Cardiac muscle cell (in vitro differentiated cells and primary cell): ENCODE measurements around the gene ZNF582. TPM values are rescaled to one million over a fixed set of nuclear protein-coding genes. Genes with fewer than 3 reads are reported as not detected.
A peak's percentile ranks its signal among the peaks of the same experiment; 100 is the strongest.

Experiments
- DNase-seq, 2 donors: peaks; one replicate each; pipeline versions ENCODE4 v3.0.0 to v3.0.0-alpha.2; 2010 to 2017; ENCODE audit warnings: low read depth in 1 of 2, low spot score in 1 of 2
- H3K27ac ChIP-seq: fragments of 200-600 bp; sonication (generic); 2 replicates; pipeline ENCODE4 v1.5.1; 2016
- H3K27me3 ChIP-seq: fragments of 200-600 bp; sonication (generic); 2 replicates; pipeline ENCODE4 v1.6.0; 2016; ENCODE audit warnings: control low read depth
- H3K36me3 ChIP-seq: fragments of 200-600 bp; sonication (generic); 2 replicates; pipeline ENCODE4 v1.5.1; 2016; ENCODE audit warnings: control low read depth
- H3K4me1 ChIP-seq: fragments of 200-600 bp; sonication (generic); 2 replicates; pipeline ENCODE4 v1.8.1; 2017; ENCODE audit warnings: low read depth, mild to moderate bottlenecking, mixed run types
- H3K4me3 ChIP-seq: fragments of 200-600 bp; sonication (generic); 2 replicates; pipeline ENCODE4 v1.5.1; 2016; ENCODE audit warnings: mild to moderate bottlenecking
- H3K9me3 ChIP-seq: fragments of 200-600 bp; sonication (generic); 2 replicates; pipeline ENCODE4 v1.5.1; 2017; ENCODE audit warnings: low read depth, mild to moderate bottlenecking, control low read depth
- polyA plus RNA-seq: library from polyadenylated mRNA; unstranded; fragments of >200 nt; fragmentation: Nextera tagmentation; extraction: Ambion mirVana; gene quantifications from 2 replicates; pipeline ENCODE4 v1.2.1, GENCODE V29; 2016
- total RNA-seq: library from RNA; depleted of rRNA; stranded (reverse); fragments of >200 nt; gene quantifications from 2 replicates; pipeline ENCODE4 v1.2.3, GENCODE V29; 2016
- TF ChIP-seq, protein P1 (sequence below): IDR thresholded peaks from 2 replicates; pipeline ENCODE4 v1.5.1; 2012; ENCODE audit warnings: low read depth, mild to moderate bottlenecking, low read length

ZNF582 gene
- total and polyA plus RNA-seq, 2 experiments from 2014 or later = 10.1 to 17.7 TPM

DNA sequence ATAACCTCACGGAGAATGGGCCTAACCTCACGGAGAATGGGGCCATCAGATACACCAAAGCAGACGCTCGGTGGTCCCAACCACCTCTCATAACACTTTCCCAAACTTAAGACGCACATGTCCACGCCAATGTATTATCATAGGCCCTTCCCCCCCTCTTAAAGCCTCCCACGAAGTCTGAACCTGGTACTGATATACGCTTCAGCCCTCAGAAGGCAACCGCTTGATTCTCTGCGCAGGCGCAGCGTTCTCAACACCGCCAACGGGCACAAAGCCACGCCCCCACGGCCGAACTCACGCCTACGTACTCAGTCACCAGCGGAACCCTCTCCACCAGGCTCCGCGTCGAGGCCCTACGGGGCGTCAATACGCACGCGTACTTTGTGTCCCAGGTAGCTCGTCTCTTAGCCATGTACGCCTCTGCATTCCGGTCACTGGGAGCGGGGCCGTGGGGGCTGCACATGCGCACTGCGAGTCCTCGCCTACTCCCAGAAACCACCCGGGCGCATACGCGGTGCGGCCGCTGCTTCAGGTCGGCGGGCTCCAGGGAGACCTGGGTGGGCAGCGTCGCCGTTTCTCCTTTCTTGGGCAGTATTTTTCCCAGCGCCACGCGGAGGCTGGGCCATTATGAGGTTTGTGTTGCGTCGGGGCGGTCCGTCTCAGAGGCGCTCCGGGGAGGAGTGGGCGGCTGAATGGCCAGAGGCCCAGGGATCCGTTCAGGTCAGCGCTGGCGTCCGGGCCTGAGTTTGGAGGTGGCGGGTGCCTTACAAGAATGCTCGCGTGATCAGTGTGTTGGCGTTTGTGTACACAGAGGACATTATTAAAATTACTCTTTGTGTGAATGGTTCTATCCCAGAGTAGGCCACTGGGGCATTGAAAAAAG lies 25.3 kb downstream of the ZNF582 start:
- Histone ChIP-seq H3K27ac (peak overlapping the region; percentile 96), H3K4me3 (peak overlapping the region; percentile 61)

DNA sequence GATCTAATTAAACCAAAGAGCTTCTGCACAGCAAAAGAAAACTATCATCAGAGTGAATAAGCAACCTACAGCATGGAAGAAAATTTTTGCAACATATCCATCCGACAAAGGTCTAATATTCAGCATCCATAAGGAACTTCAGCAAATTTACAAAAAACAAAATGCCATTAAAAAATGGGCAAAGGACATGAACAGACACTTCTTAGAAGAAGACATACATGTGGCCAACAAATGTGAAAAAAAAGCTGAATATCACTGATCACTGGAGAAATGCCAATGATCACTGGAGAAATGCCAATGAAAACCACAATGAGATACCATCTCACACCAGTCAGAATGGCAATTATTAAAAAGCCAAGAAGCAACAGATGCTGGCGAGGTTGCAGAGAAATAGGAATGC lies 32.5 kb downstream of the ZNF582 start:
- H3K27me3 ChIP-seq = no peaks in the 10 kb centered on the region
- DNase-seq = no peak
- H3K27ac ChIP-seq = no peak overlapping the region
- TF ChIP-seq, protein P1, sequence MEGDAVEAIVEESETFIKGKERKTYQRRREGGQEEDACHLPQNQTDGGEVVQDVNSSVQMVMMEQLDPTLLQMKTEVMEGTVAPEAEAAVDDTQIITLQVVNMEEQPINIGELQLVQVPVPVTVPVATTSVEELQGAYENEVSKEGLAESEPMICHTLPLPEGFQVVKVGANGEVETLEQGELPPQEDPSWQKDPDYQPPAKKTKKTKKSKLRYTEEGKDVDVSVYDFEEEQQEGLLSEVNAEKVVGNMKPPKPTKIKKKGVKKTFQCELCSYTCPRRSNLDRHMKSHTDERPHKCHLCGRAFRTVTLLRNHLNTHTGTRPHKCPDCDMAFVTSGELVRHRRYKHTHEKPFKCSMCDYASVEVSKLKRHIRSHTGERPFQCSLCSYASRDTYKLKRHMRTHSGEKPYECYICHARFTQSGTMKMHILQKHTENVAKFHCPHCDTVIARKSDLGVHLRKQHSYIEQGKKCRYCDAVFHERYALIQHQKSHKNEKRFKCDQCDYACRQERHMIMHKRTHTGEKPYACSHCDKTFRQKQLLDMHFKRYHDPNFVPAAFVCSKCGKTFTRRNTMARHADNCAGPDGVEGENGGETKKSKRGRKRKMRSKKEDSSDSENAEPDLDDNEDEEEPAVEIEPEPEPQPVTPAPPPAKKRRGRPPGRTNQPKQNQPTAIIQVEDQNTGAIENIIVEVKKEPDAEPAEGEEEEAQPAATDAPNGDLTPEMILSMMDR = no peak
- no peak overlapping the region for H3K4me3 ChIP-seq
- H3K4me1 ChIP-seq = no peaks in the 10 kb centered on the region
- no peaks in the 10 kb centered on the region for H3K36me3 ChIP-seq
- H3K9me3 ChIP-seq = no peaks in the 10 kb centered on the region

More for the DNA sequence above, 25.3 kb downstream of the ZNF582 start:
- peaks cover 9% of the 10 kb centered on the region for H3K36me3 ChIP-seq
- TF ChIP-seq, protein P1 = no peak
- H3K27me3 ChIP-seq = no peaks in the 10 kb centered on the region
- H3K9me3 ChIP-seq = no peaks in the 10 kb centered on the region
- DNase-seq = peak; percentile 98 to 99
- H3K4me1 ChIP-seq = peaks cover 11% of the 10 kb centered on the region

DNA sequence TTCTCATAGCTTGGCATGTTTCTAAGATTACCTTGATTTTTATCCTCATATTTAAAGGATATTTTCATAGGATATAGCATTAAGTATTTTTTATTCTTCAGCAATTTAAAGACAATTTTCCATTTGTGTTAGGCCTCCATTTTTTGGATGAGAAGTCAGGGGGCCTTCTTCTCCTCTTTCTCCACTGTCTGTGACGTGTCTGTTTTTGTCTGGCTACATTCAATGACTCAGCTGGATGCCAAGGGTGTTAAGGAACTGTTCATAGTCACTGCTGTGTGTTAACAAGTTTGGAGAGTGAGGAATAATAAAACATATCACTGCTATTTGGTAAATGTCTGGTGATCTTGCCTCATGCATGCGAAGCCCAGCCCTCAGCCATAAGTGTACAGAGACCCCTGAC lies 36.4 kb downstream of the ZNF582 start:
- no peak for DNase-seq
- H3K27ac ChIP-seq = no peak overlapping the region
- TF ChIP-seq, protein P1 = no peak
- H3K4me3 ChIP-seq = no peak overlapping the region
- no peaks in the 10 kb centered on the region for H3K9me3 ChIP-seq
- H3K4me1 ChIP-seq = no peaks in the 10 kb centered on the region
- H3K27me3 ChIP-seq = no peaks in the 10 kb centered on the region
- H3K36me3 ChIP-seq = no peaks in the 10 kb centered on the region

DNA sequence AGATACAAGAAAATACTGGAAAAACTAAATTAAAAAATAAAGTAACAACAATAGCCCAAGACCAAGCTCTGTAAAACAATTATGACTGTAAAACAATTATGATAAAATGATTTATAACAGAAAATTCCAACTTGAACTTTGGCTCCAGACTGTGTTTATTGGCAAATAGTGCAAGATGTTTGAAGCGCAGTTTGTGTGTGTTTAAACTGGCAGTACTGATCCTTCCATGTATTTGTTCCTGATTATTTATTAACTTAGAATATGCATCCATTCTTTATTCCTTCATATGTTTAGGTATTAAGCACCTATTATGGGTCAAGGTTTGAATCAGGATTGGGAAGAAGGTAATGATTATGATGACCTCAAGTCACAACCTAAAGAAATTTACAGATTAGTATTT lies 37.8 kb downstream of the ZNF582 start:
- H3K36me3 ChIP-seq = no peaks in the 10 kb centered on the region
- no peaks in the 10 kb centered on the region for H3K4me1 ChIP-seq
- TF ChIP-seq, protein P1 = no peak
- no peaks in the 10 kb centered on the region for H3K9me3 ChIP-seq
- DNase-seq = no peak
- H3K27me3 ChIP-seq = no peaks in the 10 kb centered on the region
- no peak overlapping the region for H3K4me3 ChIP-seq
- H3K27ac ChIP-seq = no peak overlapping the region

- DNase-seq = no peak
- Histone ChIP-seq H3K4me1 (peaks cover 4% of the 10 kb centered on the region), H3K36me3 (no peaks in the 10 kb centered on the region), H3K4me3 (no peak overlapping the region), H3K27me3 (no peaks in the 10 kb centered on the region), H3K9me3 (no peaks in the 10 kb centered on the region), H3K27ac (no peak overlapping the region)
- TF ChIP-seq, protein P1 = no peak
Observed at GRCh38 chr19:56351208-56351607, 42.1 kb downstream of the ZNF582 start.
